GM19467 (cell line): ENCODE results near the gene FAM3B.
"Not testable (repeated sequence)": the region's sequence is repeated elsewhere in the genome, so short reads cannot be mapped to it uniquely, and the experiment has no call there.

Experiments used
- ATAC-seq: cut with Tn5 transposase; IDR thresholded peaks from one replicate; pipeline ENCODE4 v1.9.1; 2021; ENCODE audit warnings: mild to moderate bottlenecking, moderate library complexity; ENCODE audit not compliant: unreplicated experiment

The FAM3B gene

DNA sequence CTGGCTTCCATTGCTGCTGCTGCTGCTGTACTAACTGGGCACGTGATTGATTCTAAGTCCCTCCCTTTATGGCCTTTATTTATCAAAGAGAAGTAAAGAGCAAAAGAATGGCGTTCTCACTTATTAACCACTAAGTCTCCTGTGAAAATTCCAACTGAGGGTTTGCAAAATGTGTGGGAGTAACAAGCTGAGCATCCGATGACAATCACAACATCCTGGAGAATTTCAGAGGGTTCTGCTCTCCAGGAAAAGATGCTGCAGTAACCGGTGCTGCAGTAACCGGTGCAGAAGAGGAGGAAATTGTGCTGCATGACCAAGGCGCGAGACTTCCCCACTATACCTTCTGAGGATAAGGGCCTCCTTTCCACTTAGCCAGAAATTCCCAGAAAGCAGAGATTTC is 32.5 kb downstream of the FAM3B start:
- no peak for ATAC-seq

DNA sequence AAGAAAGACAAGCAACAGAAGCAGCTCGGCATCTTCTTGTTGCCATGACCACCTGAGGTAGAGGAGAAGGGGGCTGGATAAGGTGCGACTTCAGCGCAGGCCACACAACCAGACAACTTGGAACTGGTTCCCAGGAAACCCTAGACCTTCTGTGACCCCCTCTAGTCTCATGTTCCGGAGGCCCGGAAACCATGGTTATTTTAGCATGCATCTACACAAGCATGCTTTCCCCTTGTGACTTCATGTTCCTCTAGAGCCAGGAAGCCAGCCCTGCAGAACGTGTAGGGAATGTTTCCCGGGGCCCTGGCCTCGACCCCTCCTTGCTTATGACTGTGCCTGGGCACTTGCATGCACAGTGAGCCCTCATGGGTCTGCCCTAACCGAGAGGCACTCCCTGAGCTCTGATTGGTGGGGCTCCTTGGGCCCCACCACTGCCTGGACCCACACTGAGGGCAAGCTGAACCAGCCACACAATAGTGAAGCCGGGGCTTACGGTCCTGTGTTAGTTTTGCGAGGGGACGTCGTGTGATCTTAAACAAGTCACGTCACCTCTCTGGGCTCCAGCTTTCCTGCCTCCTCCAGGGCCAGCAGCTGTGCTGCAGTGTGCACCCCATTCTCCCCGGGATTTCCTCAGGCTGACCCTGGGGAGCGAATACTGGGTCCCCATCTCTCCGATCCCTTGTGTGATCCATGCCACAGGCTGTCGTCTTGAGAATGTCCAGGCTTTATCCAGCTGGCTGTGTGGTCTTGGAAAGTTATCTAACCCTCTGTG is 33.2 kb downstream of the FAM3B start:
- no peak for ATAC-seq

DNA sequence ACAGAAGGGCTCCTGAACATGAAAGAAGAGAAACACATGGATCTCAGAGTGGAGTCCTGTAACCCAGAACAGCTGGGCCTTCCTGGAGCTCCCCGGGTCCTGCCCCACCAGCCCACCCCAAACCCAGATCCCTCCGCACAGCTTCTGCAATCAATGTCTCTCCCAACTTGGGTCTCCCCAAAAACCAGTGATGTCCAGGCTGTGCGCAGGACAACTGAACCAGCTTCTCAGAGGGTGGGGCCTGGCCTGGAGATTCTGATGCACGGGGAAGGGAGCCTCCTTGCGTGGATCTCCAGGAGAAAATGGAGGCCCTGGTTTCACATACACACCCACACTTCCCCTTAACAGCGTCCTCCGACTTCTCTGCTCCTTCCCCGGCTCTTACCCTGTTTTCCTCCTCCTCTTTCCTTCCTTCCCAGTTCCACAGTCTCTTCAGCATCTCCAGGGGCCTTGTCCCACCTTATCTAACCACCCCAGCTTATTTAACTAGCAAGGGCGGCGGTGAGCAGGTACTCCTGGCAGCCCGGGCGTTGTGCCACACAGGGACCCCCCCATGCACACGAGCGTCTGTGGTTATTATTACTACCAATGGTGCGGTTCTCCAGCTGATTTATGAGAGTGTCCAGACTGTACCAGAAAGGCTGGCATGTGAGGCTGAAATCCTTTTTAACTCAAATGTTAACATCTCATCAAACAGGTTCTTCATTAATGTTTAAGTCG is 34.0 kb downstream of the FAM3B start:
- no peak for ATAC-seq

DNA sequence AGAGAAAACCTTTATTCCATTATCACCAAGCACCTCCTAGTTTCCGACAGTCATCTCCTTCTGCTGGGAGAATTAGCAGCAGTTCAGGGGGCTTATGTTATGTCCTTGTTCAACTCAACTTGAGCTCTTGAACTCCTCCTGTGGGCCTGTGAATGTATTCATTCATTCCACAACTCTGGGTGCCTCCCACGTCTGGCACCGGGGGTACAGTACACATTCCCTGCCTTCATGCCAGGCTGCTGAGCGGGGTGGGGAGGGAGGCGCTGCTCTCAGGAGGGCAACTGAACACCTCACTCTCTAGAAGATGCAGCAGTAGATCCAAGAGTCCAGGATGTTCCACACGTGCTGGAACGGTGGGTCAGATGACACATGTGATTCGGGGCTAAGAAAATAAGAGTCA is 40.9 kb downstream of the FAM3B start:
- no peak for ATAC-seq

DNA sequence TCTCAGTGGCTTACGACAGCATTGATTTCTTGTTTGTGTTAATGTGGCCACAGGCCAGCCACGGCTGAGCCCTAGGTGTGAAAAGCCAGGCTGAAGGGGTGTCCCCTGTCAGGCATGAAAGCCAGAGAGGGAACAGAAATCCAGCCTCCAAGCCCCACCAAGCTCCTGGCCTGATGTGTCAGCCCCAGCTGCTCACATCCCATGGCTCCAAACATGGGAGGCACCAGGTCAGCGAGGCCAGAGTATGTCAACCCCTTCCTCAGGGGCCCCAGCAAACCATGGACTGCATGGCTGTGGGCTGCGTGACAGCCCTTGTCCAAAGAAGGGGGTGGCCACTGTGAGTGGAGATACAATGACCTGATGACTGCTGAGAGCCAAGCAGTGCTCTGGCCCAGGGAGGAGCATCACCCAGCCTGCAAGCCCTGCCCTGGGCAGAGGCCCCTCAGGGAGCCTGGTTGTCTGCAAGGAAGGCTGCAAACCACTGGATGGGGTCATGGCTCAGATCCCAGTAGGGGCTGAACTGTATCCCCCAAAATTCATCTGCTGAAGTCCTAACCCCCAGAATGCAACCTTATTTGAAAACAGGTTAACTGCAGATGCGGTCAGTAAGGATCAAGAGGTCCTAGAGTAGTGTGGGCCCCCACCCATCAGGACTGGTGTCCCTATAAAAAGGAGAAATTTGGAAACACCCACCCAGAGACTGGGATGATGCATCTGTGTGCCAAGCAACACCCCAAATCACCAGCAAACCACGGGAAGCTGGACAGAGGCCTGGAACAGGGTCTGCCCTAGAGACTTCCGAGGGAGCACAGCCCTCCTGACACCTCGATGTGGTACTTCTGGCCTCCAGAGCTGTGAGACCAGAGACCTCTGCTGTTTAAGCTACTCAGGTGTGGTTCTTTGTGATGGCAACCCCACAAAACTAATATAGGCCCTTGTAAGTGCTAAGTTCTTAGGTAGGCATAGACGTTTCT is 41.9 kb downstream of the FAM3B start:
- ATAC-seq: no peak

DNA sequence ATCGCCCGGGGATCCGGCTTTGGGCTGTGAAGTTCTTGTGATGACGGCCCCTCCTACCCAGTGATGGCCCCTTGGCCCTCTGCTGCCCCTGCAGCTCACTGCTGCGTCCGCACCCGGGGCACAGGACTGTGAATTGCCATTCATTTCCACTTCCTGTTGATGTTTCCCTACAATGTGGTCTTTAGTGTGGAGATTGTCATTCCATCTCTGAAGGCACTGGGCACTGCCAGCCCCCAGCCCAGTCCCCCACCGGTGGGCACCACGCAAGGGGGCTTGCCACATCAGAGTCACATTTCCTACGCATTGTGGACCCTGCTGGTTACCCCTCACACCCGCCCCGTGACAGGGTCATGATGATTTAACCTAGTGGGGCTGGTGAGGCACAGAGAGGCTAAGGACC is 42.7 kb downstream of the FAM3B start:
- no peak for ATAC-seq

DNA sequence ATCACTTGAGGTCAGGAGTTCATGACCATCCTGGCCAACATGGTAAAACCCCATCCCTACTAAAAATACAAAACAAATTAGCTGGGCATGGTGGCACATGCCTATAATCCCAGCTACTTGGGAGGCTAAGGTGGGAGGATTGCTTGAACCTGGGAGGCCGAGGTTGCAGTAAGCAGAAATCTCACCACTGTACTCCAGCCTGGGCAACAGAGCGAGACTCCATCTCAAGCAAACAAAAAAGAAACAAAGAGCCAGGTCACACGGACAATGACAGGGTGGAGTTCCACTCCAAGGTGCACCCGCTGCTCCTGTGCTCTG is 43.1 kb downstream of the FAM3B start:
- ATAC-seq: not testable (repeated sequence)

DNA sequence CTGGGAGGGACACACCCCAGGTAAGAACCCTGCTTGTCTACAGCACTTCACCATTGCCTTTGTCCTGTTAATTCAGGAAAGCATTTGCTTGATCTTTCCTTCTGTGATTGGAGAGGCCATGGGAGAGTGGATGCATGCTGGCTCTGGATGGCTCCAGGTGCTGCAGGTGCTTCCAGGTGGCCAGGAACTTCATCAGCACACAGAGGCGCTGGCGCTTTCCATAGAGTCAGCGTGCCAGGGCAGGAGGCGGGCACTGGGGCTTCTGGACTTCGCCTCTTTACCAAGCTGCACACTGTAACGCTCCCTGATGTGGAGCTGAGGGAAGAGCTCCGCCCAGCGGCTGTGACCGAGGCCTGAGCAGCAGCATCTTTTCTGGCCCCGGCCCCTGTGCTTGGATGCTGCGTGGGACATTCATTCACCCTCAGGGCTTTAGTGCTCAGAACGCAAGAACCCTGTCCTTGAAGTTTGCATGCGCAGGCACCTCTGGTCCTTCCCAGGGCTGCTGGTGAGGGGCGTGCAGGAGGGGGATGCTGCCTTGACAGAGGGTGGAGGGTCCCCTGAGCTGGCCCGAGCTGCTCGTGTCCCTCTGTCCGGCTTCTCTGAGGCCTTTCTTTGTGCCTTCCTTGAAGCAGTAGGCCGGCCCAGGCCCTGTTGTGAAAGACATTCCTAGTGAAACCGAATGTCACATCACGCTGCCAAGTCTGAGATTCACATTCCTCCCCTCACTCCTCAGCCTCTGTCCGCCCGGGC is 43.6 kb downstream of the FAM3B start:
- ATAC-seq: no peak

DNA sequence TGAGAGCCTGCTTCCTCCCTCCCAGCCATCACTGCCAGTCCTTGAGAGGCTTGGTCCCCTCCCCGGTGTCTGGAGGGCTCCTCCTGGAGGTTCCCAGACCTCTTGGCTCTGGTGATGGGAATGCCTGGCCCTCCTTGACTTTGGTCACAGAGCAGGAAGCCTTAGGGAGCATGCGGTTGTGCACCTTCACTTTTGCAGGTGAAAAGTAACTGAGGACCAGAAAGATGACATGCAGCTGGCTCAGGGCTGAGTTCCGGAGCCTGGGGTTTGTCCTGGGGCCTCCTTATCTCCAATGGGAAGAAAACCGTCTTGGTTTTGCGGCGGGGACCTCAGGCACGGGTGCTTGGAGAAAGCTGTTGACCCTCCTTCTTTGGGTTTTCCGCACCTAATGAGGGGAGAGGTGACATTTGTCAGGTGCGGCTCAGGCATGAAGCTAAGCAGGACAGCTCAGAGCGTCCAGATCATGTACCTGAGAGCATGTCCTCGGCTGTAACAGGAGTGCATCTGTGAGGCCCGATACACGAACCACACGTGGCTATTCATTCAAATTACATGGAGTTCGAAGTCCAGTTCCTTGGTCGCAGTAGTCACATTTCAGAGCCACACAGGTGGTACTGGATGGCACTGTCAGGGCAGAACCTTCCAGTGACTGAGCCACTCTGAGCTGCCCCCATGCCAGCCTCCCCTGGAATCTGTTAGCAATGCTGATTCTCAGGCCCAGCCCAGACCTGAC is 44.6 kb downstream of the FAM3B start:
- ATAC-seq: peak; percentile 16

DNA sequence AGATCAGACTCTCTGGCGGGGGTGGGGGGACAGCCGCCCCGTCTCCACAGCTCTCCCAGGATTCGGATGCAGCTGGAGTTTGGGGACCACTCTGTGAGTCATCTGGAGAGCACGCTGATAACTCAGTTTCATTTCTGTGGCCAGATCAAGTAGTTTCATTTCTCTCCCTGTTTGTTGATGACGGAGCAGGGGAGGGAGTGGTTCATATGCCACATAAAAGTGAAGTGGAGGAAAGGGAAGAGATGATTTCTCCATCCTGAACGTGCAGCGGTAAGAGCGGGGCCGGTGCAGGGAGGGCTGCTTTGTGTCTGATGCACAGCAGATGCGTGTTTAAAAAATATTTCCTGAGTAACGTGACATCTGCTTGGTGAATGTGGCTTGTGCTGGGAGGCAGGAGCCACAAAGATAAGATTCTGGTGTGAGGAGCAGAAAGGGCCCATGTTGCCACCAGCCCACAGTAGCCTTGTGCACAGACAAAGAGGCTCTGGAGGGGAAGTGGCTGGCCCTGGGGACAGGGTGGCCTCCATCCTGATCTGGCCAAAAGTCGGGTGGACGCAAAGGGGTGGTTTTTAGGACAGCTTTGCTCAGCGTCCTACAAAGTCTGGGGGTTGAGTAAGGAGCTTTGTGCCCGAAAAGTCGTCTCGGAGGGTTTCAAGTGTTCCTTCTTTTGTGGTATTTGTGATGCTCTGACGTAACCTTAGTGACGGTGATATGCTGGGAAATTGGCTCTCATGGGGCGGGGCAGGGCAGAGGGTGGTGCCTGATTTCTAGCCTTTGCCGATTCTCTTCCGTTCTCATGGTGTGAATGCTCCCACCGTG is 45.4 kb downstream of the FAM3B start, which contains the start of gene MX2:
Gene MX2 (plus strand): TSS at position 242 of the 819 bp plus-strand sequence. CDS start 14,880 bp downstream, outside the sequence.
- ATAC-seq: peak; percentile 46

DNA sequence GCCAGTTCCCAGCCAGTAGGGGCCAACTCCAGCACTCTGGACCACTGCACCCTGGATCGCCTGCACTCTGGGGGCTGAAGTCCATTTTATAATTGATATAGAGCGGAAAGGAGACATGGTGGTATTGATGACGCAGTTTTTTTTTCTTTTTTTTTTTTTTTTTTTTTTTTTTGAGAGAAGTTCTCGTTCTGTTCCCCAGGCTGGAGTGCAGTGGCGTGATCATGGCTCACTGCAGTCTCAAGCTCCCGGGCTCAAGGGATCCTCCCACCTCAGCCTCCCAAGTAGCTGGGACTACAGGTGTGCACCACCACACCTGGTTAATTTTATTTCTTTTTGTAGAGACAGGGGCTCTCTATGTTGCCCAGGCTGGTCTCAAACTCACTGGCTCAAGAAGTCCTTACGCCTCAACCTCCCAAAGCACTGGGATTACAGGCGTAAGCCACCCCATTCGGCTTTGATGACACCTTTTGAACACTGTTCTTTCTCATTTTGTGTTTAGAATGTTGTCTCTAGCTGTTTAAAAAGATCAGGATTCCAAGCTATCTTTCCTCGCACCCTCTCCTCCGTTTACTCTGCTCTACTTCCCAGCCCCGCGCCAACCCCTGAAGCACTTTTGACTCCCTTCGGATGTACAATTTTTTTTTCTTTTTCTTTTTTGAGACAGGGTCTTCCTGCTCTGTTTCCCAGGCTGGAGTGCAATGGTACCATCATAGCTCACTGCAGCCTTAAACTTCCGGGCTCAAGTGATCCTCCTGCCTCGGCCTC is 46.2 kb downstream of the FAM3B start:
- ATAC-seq: no peak

DNA sequence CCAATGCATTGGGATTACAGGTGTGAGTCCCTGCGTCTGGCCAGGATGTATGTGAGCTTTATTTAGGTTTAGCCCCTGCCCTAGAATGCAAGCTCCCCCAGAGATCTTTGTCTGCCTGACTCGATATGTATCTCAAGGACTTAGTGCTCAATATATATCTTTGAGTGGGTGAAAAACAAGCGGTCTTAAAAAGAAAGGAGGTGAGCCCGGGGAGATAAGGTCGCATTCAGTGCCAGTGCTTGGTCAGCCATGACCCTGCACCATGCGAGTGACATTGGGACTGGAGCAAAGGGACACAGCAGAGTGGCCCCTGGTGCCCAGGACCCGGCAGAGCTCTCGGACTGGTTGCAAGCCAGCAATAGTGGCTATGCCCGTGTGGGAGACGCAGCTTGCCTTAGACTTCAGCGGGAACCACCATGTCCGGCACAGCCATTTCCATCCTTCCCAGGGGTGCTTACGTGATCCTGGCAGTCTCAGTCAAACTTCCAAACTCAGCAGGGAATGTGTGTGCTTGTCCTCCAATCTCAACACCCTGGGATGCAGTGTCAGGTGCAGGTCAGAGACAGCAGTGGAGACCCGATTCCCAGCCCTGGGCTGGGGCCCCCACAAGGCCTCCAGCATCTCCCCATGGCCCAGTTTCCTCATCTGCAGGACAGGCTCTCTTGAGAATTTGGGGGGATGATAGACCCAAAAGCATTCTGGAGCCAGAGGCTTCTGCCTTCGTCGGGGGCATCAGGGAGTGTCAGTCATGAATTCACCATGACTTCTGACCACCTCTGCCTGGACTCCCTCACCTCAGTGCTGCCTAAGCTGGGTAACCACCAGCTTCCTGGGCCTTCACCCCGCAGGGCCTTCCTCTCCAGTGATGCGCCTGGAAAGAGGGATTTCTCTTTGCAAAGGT is 47.0 kb downstream of the FAM3B start:
- ATAC-seq: no peak

DNA sequence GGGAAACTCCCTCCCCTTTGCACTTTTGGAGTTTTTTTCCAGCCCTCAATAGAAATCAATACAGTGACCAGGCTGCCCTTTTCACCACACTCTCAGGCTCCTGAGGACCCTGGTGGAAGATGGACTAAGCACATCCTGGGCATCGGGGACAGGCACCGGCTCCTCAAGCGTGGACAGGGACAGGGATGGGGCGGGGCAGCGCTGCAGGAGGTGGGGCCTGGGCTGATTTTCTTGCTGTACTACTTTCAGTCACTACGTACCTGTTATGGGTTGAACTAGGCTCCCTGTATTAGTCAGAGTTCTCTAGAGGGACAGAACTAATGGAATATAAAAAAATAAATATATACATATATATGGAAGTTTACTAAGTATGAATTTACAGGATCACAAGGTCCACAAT is 47.7 kb downstream of the FAM3B start:
- no peak for ATAC-seq

DNA sequence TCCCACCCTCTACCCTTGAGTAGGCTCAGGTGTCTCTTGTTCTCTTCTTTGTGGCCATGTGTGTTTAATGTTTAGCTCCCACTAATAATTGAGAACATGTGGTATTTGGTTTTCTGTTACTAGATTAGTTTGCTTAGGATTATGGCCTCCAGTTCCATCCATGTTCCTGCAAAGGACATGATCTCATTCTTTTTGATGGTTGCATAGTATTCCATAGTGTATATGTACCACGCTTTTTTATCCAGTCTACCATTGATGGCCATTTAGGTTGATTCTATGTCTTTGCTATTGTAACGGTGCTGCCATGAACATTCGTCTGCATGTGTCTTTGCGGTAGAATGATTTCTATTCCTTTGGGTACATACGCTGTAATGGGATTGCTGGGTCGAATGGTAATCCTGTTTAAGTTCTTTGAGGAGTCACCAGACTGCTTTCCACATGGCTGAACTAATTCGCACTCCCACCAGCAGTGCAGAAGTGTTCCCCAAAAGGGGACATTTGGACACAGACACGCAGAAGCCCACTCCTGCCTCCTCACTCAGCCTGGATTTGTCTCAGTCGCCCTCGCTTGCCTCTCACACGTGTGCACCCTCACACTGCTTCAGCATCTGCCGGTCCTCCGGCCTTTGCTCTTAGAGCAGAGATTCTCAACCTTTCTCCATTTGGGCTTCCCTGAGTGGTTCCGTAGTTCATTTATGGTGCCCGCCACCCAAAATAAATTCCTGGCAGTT is 48.9 kb downstream of the FAM3B start:
- no peak for ATAC-seq

DNA sequence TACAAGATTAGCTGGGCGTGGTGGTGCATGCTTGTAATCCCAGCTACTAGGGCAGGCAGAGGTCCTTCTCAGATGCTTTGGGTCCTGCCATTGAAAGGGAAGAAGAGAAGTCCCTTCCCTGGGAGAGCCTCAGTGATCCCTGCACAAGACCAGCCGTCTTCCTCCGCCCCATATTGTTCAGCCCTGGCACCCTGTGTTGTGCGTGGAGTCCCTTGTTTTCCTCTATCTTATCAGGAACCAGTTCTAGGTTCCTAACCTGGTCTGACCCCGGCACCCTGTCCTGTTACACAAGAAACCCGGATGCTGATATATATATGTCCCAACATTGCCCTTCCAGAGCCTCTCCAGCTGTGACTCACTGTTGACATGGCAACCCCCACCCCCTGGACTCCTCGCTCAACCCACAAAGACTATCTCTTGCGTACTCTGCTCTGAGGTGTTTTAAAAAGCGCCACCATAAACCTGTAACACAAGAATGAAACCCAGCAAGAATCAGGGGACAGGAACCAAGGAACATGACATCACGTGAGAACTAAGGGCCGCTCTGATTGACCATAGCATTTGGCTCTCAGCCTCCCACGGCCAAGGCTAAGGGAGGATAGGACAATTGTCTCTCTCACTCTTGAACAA is 50.0 kb downstream of the FAM3B start:
- no peak for ATAC-seq

DNA sequence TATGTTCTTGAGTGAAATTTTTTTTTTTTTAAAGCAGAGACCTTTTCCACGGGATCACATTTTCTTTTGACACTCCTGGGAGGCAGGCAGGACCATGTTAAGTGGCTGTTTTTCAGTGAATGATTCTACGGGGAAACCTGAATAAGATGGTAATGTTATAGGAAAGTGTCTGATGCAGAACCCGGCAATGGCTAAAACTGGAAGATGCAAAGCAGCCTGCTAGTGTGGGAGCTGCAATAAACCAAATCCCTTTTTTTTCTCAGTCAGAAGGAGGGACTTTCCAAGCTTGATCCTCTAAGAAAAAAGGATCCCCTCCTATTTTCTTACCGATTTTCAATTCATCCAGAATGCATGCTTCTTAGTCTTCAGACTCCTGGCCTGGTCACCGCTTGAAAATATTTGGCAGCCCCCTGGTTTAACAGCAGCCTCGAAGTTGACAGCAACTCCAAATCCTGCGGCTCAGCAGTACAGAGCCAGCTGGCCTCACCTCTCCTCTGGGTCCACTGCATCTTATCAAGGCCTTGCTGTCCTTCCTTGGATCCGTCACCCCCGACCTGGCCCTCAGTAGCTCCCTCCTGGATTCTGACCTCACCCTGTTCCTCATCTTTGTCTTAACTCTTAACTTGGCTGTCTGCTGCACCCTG is 50.8 kb downstream of the FAM3B start:
- ATAC-seq: no peak
